GM18517 (cell line): ENCODE results near the gene ZNF667.

Source experiments
- ATAC-seq: cut with Tn5 transposase; IDR thresholded peaks from one replicate; pipeline ENCODE4 v1.9.1; 2021; ENCODE audit warnings: mild to moderate bottlenecking, moderate library complexity; ENCODE audit not compliant: unreplicated experiment

Gene ZNF667

GRCh38 chr19:56393119-56394012 is 83.8 kb downstream of the ZNF667 start, which contains the start of gene ZNF582:
Gene ZNF582 (minus strand): TSS chr19:56393534. CDS start chr19:56391752, 1,782 bp downstream.
- ATAC-seq, result peak; percentile 88
